Measurements from ENCODE around the gene THSD7B. TPM values are rescaled to one million over a fixed set of nuclear protein-coding genes. Genes with fewer than 3 reads are reported as not detected.

THSD7B gene
- total RNA-seq, 1 donor from 2014 or later = not detected

DNA sequence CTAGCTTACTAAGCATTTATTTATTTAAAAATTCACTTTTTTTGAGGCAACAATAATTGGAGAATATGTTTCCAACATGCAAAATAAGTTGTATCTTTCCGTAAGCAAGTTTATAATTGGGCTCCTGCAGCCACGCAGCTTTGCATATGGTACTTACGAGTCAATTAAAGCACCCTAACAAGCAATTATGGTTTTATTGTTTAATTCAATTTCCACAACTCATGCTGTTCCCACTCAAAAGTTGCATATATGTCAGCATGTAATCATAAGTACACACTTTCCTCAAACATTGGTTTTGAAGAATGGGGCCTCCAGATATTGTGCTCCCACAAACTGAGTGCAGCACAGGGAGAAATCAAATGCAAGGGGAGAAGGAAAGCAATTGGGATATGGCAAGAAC, 613.8 kb downstream of the THSD7B start:
- Mint-ChIP-seq H3K4me1 (ENCODE audit: low read depth) (no peaks in the 10 kb centered on the region), H3K27ac (no peak overlapping the region), H3K9me3 (peaks cover 32% of the 10 kb centered on the region), H3K4me3 (ENCODE audit: low read depth) (no peak overlapping the region), H3K27me3 (ENCODE audit: low read depth) (no peaks in the 10 kb centered on the region), H3K36me3 (ENCODE audit: low read depth) (no peaks in the 10 kb centered on the region)
- intact Hi-C loops (cut with micrococcal nuclease) = no loop called here
- no peak for DNase-seq (ENCODE audit: low spot score)

DNA sequence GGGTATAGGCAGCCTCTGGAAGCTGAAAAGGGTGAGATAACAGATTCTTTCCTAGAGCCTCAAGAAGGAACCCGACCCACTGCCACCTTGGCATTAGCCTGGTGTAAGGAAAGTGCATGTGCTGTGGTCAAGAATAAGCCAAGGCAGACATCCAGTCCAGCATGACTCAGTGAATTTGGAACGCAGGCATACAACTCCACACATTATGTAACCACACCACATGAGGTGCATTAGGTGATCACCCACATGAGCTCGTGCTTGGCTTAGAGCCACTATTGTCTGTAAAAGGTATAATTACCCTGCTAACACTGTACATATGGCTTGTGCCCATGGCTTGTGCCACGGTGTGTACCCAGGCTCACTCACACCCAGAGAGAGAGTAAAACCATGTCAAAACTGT, 615.3 kb downstream of the THSD7B start:
- H3K36me3 Mint-ChIP-seq (ENCODE audit: low read depth) = no peaks in the 10 kb centered on the region
- H3K4me1 Mint-ChIP-seq (ENCODE audit: low read depth) = no peaks in the 10 kb centered on the region
- no peak for DNase-seq (ENCODE audit: low spot score)
- intact Hi-C loops (cut with micrococcal nuclease) = no loop called here
- peaks cover 29% of the 10 kb centered on the region for H3K9me3 Mint-ChIP-seq
- H3K27ac Mint-ChIP-seq = no peak overlapping the region
- no peak overlapping the region for H3K4me3 Mint-ChIP-seq (ENCODE audit: low read depth)
- no peaks in the 10 kb centered on the region for H3K27me3 Mint-ChIP-seq (ENCODE audit: low read depth)

DNA sequence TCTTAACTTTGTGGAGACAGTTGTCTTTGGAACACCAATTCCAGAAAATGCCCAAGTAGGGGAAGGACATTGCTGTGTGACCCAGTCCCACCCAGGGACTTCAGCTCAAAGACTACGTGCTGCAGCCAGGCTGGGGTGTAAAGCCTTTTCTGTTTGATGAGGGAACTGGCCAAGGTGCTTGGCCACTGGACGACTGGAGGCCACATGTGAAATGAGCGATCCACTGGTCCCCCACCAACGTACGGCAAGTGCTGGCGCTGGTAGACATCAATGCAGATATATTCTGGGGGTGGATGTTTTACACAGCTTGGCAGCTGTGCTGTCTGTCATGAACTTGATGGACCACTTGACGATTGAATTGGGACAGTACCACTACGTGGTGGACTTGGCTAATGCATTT, 616.4 kb downstream of the THSD7B start:
- Mint-ChIP-seq H3K27me3 (ENCODE audit: low read depth) (no peaks in the 10 kb centered on the region), H3K4me1 (ENCODE audit: low read depth) (no peaks in the 10 kb centered on the region), H3K27ac (no peak overlapping the region), H3K4me3 (ENCODE audit: low read depth) (no peak overlapping the region), H3K9me3 (peaks cover 29% of the 10 kb centered on the region), H3K36me3 (ENCODE audit: low read depth) (no peaks in the 10 kb centered on the region)
- intact Hi-C loops (cut with micrococcal nuclease) = no loop called here
- no peak for DNase-seq (ENCODE audit: low spot score)

DNA sequence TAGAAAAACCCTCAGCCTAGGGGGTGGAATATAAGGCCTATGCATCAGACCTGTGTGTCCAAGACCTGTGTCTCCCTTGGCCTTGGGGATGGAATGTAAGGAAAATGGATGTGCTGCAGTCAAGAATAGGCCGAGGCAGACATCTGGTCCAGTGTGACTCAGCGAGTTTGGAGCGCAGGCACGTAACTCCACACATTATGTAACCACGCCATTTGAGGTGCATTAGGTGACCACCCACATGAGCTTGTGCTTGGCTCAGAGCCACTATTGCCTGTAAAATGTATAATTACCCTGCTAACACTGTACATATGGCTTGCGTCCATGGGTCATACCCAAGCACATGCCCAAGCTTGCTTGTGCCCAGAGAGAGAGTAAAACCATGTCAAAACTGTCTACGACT, 618.0 kb downstream of the THSD7B start:
- Mint-ChIP-seq H3K9me3 (peaks cover 29% of the 10 kb centered on the region), H3K27ac (no peak overlapping the region), H3K27me3 (ENCODE audit: low read depth) (no peaks in the 10 kb centered on the region), H3K36me3 (ENCODE audit: low read depth) (no peaks in the 10 kb centered on the region), H3K4me3 (ENCODE audit: low read depth) (no peak overlapping the region), H3K4me1 (ENCODE audit: low read depth) (no peaks in the 10 kb centered on the region)
- intact Hi-C loops (cut with micrococcal nuclease) = no loop called here
- no peak for DNase-seq (ENCODE audit: low spot score)

DNA sequence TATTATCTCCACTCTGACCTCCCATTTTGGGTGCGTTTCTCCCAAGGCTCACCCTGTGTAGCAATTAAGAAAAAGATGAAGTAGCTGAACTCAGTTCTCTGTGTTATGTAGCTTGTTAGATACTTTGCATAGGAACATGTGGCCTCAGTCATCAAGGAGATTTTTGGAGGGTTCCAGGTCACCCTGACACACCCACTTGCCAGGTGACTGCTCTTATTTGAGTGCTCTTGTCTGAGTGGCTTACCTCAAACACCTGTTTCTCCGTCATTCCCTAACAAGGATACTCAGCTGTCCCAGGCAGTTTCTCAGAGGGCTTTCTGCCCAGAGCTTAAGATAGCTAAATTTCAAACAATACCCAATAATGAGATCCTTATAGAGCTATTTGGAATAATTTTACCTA, 621.7 kb downstream of the THSD7B start:
- no peaks in the 10 kb centered on the region for H3K27me3 Mint-ChIP-seq (ENCODE audit: low read depth)
- H3K36me3 Mint-ChIP-seq (ENCODE audit: low read depth) = no peaks in the 10 kb centered on the region
- peaks cover 17% of the 10 kb centered on the region for H3K9me3 Mint-ChIP-seq
- no peaks in the 10 kb centered on the region for H3K4me1 Mint-ChIP-seq (ENCODE audit: low read depth)
- no peak overlapping the region for H3K4me3 Mint-ChIP-seq (ENCODE audit: low read depth)
- intact Hi-C loops (cut with micrococcal nuclease) = no loop called here
- no peak for DNase-seq (ENCODE audit: low spot score)
- H3K27ac Mint-ChIP-seq = no peak overlapping the region

DNA sequence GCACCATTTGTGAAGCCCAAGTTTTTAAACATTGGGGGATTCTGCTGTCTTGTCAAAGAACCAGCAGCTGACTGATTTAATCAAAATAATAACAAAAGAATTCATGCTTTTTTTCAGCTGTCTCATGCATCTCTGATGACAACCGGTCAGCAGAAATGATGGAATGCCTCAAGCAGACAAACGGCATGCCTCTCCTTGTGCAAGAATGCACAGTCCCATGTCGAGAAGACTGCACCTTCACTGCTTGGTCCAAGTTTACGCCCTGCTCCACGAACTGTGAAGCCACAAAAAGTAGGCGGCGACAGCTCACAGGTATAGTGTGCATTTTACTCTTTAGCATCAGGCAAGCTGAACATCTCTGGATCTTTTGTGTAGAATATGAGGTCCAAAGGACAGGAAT, 640.2 kb downstream of the THSD7B start:
- Mint-ChIP-seq H3K27me3 (ENCODE audit: low read depth) (no peaks in the 10 kb centered on the region), H3K4me1 (ENCODE audit: low read depth) (no peaks in the 10 kb centered on the region), H3K9me3 (peaks cover 3% of the 10 kb centered on the region), H3K27ac (no peak overlapping the region), H3K4me3 (ENCODE audit: low read depth) (no peak overlapping the region), H3K36me3 (ENCODE audit: low read depth) (no peaks in the 10 kb centered on the region)
- intact Hi-C loops (cut with micrococcal nuclease) = no loop called here
- no peak for DNase-seq (ENCODE audit: low spot score)

DNA sequence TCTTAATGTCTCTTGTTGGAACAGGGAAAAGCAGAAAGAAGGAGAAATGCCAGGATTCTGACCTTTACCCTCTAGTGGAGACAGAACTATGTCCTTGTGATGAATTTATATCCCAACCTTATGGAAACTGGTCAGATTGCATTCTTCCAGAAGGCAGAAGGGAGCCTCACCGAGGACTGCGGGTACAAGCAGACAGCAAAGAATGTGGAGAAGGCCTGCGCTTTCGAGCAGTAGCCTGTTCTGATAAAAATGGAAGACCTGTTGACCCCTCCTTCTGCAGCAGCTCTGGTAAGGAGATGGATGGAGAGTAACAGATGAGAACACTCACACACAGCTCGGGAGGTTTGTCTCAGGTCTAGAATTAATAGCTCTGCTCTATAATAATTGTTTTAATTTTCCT, 646.2 kb downstream of the THSD7B start:
- no peak for DNase-seq (ENCODE audit: low spot score)
- Mint-ChIP-seq H3K27me3 (ENCODE audit: low read depth) (no peaks in the 10 kb centered on the region), H3K9me3 (peaks cover 3% of the 10 kb centered on the region)

DNA sequence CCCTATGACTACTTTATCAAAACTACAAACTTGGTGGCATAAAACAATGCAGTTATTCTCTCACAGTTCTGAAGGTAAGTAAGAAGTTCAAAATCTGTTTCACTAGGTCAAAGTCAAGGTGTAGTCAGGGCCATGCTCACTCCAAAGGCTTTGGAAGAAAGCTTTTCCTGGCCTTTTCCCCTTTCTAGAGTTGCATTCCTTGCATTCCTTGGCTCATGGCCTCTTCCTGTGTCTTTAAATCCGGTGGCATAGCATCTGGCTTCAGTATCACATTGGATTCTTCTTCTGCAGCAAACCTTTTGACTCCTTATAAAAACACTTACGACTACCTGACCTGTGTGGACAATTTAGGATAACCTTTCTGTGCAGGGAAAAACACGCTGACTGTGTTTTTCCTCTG, 655.4 kb downstream of the THSD7B start:
- Mint-ChIP-seq H3K27ac (no peak overlapping the region), H3K4me1 (ENCODE audit: low read depth) (no peaks in the 10 kb centered on the region), H3K9me3 (peaks cover 11% of the 10 kb centered on the region), H3K4me3 (ENCODE audit: low read depth) (no peak overlapping the region), H3K36me3 (ENCODE audit: low read depth) (no peaks in the 10 kb centered on the region), H3K27me3 (ENCODE audit: low read depth) (no peaks in the 10 kb centered on the region)
- intact Hi-C loops (cut with micrococcal nuclease) = no loop called here
- DNase-seq (ENCODE audit: low spot score) = no peak

More for the DNA sequence above, 646.2 kb downstream of the THSD7B start:
- Mint-ChIP-seq H3K27ac (no peak overlapping the region), H3K4me1 (ENCODE audit: low read depth) (no peaks in the 10 kb centered on the region), H3K36me3 (ENCODE audit: low read depth) (no peaks in the 10 kb centered on the region), H3K4me3 (ENCODE audit: low read depth) (no peak overlapping the region)
- intact Hi-C loops (cut with micrococcal nuclease) = no loop called here

DNA sequence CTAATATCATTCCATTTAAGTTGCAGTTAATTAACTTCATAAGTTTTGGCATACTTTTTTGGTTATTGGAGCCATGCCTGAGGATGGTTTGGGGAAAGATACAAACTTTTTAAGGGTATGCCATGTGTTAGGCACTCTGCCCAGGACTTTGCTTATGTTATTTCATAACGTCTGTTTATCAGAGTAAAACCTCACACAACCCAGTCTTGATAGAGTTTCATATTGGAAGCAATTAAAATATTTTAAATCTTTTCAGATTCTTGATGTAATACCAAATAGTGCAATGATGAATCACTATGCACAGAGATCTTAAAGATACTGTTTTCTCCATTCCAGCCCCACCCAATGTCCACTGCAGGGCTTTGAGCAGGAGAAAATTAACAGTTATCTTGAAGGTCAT, 669.8 kb downstream of the THSD7B start:
- H3K36me3 Mint-ChIP-seq (ENCODE audit: low read depth) = no peaks in the 10 kb centered on the region
- H3K4me1 Mint-ChIP-seq (ENCODE audit: low read depth) = no peaks in the 10 kb centered on the region
- DNase-seq (ENCODE audit: low spot score) = no peak
- H3K4me3 Mint-ChIP-seq (ENCODE audit: low read depth) = no peak overlapping the region
- intact Hi-C loops (cut with micrococcal nuclease) = no loop called here
- H3K27ac Mint-ChIP-seq = no peak overlapping the region
- H3K27me3 Mint-ChIP-seq (ENCODE audit: low read depth) = no peaks in the 10 kb centered on the region
- peaks cover 8% of the 10 kb centered on the region for H3K9me3 Mint-ChIP-seq

DNA sequence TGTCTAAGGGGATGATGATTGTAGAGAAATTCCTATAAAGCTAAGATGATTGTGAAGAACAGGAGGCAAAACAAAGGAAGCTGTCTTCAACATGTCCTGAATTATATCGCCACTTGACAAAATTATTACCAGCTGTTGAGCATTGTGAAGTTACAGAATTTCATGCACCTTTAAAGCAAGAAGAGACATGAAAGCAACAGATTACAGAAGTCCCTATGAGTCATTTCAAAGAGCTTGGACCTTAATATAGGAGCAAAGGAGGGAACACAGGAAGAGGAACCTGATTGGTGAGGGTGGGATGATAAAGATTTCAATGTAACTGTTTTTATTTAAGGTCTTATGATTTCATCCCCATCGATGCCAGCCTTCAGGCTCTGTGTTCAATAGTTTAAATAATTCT, 672.0 kb downstream of the THSD7B start:
- Mint-ChIP-seq H3K9me3 (peaks cover 7% of the 10 kb centered on the region), H3K36me3 (ENCODE audit: low read depth) (no peaks in the 10 kb centered on the region), H3K27me3 (ENCODE audit: low read depth) (no peaks in the 10 kb centered on the region), H3K4me3 (ENCODE audit: low read depth) (no peak overlapping the region), H3K4me1 (ENCODE audit: low read depth) (no peaks in the 10 kb centered on the region), H3K27ac (no peak overlapping the region)
- DNase-seq (ENCODE audit: low spot score) = no peak
- intact Hi-C loops (cut with micrococcal nuclease) = no loop called here

DNA sequence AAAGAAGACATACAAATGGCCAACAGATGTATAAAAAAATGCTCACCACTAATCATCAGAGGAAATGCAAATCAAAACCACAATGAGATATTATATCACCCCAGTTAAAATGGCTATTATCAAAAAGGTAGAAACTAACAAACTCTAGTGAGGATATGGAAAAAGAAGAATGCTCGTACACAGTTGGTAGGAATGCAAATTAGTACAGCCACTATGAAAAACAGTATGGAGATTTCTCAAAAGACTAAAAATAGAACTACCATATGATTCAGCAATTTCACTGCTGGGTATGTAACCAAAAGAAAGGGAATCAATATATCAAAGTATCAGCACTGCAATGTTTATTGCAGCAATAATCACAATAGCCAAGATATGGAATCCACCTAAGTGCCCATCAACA, 679.6 kb downstream of the THSD7B start:
- Mint-ChIP-seq H3K9me3 (no peaks in the 10 kb centered on the region), H3K36me3 (ENCODE audit: low read depth) (no peaks in the 10 kb centered on the region), H3K4me1 (ENCODE audit: low read depth) (no peaks in the 10 kb centered on the region), H3K27me3 (ENCODE audit: low read depth) (no peaks in the 10 kb centered on the region), H3K27ac (no peak overlapping the region), H3K4me3 (ENCODE audit: low read depth) (no peak overlapping the region)
- intact Hi-C loops (cut with micrococcal nuclease) = no loop called here
- DNase-seq (ENCODE audit: low spot score) = no peak

DNA sequence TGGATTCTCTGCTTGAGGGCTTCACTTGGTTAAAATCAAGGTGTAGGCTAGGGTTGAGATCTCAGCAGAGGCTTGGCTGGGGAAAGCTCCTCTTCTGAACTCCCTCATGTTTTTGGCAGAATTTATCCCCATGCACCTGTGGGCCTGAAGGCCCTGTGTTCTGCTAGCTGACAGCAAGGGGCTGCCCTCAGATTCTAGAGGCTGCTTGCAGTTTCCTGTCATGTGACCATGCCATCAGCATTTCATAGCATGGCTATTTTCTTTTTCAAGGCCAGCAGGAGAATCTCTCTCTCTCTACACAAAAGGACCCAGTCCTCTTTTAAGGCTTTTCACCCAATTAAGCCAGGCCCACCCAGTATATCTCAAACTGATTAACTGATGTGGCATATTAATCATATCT, 684.1 kb downstream of the THSD7B start:
- Mint-ChIP-seq H3K27ac (no peak overlapping the region), H3K9me3 (no peaks in the 10 kb centered on the region), H3K27me3 (ENCODE audit: low read depth) (no peaks in the 10 kb centered on the region), H3K4me1 (ENCODE audit: low read depth) (no peaks in the 10 kb centered on the region), H3K36me3 (ENCODE audit: low read depth) (no peaks in the 10 kb centered on the region), H3K4me3 (ENCODE audit: low read depth) (no peak overlapping the region)
- DNase-seq (ENCODE audit: low spot score) = no peak
- intact Hi-C loops (cut with micrococcal nuclease) = no loop called here

DNA sequence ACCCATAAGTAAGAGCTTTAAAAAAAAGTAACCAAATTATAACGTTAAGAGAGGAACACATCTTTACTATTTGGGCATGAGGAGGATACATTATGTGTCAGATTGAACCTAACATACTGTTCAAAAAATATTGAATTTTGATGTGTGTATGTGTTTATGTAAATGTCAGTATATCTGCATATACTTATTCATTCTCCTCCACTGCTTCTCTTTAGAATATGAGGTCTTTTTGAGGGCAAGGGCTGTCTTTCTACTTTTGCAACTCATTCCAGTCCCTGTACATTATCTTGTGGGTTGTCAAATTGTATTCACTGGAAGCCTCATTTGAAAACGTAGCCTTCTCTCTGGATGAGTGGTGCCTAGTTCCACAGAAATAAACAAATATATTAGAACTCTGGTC, 689.5 kb downstream of the THSD7B start:
- Mint-ChIP-seq H3K4me3 (ENCODE audit: low read depth) (no peak overlapping the region), H3K4me1 (ENCODE audit: low read depth) (no peaks in the 10 kb centered on the region), H3K27me3 (ENCODE audit: low read depth) (no peaks in the 10 kb centered on the region), H3K9me3 (no peaks in the 10 kb centered on the region), H3K27ac (no peak overlapping the region), H3K36me3 (ENCODE audit: low read depth) (no peaks in the 10 kb centered on the region)
- intact Hi-C loops (cut with micrococcal nuclease) = no loop called here
- DNase-seq (ENCODE audit: low spot score) = no peak

DNA sequence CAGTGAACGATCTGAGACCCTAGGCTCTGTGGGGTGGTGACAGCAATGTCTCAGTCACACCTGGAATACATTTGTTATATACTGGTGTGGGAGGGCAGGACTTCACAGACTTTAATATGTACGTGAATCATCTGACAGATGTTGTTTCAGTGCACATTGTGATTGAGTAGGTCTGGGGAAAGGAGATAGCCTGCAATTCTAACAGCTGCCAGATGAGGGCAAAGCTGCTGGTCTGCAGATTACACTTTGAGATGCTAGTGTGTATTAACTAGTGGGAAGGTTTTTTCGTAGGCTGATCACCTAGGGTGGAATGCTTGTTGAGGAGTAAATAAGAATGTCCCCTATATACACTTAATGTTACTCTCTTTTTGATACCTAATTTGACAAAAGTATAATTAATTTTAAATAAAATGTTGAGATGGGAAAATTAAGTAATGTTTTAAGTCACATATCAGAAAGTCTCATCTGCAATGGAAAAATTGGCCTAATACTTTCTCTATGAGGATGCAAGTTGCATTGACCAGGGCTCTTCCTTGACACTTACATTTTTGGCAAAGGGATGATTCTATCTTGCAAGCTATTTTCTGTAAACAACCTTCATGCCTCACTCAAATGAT, 702.0 kb downstream of the THSD7B start:
- H3K4me1 Mint-ChIP-seq (ENCODE audit: low read depth) = no peaks in the 10 kb centered on the region
- no peaks in the 10 kb centered on the region for H3K27me3 Mint-ChIP-seq (ENCODE audit: low read depth)
- no peak overlapping the region for H3K4me3 Mint-ChIP-seq (ENCODE audit: low read depth)
- no peak overlapping the region for H3K27ac Mint-ChIP-seq
- intact Hi-C loops (cut with micrococcal nuclease) = loop anchor here (2.0 kb wide), 1 partner anchor 371 kb away; no protein-coding TSS in a partner anchor
- no peak for DNase-seq (ENCODE audit: low spot score)
- no peaks in the 10 kb centered on the region for H3K36me3 Mint-ChIP-seq (ENCODE audit: low read depth)
- H3K9me3 Mint-ChIP-seq = no peaks in the 10 kb centered on the region
